Peyer's patch (tissue), 4 donors: Measurements from ENCODE around the gene ARSG. TPM values are rescaled to one million over a fixed set of nuclear protein-coding genes. Genes with fewer than 3 reads are reported as not detected.

Experiments
- DNase-seq, 3 donors: peaks; one replicate each; pipeline ENCODE4 v3.0.0-alpha.2; 2017 to 2019
- H3K27ac ChIP-seq, 4 donors: fragments of 200-600 bp; sonication (generic); one replicate each; pipeline ENCODE4 v1.5.1; 2016 to 2019
- H3K27me3 ChIP-seq, 2 donors: fragments of 200-600 bp; sonication (generic); one replicate each; pipeline ENCODE4 v1.5.1; 2019
- H3K36me3 ChIP-seq, 3 donors: fragments of 200-600 bp; sonication (generic); one replicate each; pipeline ENCODE4 v1.5.1; 2016 to 2019
- H3K4me1 ChIP-seq, 4 donors: fragments of 200-600 bp; sonication (generic); one replicate each; pipeline ENCODE4 v1.5.1; 2016 to 2019
- H3K4me3 ChIP-seq, 4 donors: fragments of 200-600 bp; sonication (generic); 1 replicate in 3 of 4; 2 replicates in 1 of 4; pipeline ENCODE4 v1.5.1; 2016 to 2019; ENCODE audit warnings: mild to moderate bottlenecking in 1 of 4
- H3K9me3 ChIP-seq, 4 donors: fragments of 200-600 bp; sonication (generic); one replicate each; pipeline ENCODE4 v1.5.1; 2016 to 2019; ENCODE audit warnings: mild to moderate bottlenecking in 1 of 4
- POLR2A ChIP-seq, 2 donors: fragments of 450-650 bp; IDR thresholded peaks; one replicate each; pipeline ENCODE4 v1.5.1; 2017; ENCODE audit warnings: antibody characterized with exemption in 2 of 2, mild to moderate bottlenecking in 2 of 2, moderate library complexity in 2 of 2
- total RNA-seq, 4 donors: library from RNA; depleted of rRNA; stranded (reverse); fragments of >200 nt; gene quantifications; one replicate each; pipeline ENCODE4 v1.1.0, GENCODE V29; 2016
- TF ChIP-seq, protein P1 (sequence below), 6 experiments: fragments of 450-650 bp in 4 of 6; fragments of 200-600 bp in 2 of 6; sonication (generic) in 1 of 6; IDR thresholded peaks; one replicate each; pipeline ENCODE4 v1.5.1; 2017 to 2019; ENCODE audit warnings: antibody characterized with exemption in 6 of 6, mild to moderate bottlenecking in 3 of 6, moderate library complexity in 1 of 6

ARSG gene
- total RNA-seq, 4 donors from 2014 or later, result 0.70 to 29.7 (median 2.0) TPM

DNA sequence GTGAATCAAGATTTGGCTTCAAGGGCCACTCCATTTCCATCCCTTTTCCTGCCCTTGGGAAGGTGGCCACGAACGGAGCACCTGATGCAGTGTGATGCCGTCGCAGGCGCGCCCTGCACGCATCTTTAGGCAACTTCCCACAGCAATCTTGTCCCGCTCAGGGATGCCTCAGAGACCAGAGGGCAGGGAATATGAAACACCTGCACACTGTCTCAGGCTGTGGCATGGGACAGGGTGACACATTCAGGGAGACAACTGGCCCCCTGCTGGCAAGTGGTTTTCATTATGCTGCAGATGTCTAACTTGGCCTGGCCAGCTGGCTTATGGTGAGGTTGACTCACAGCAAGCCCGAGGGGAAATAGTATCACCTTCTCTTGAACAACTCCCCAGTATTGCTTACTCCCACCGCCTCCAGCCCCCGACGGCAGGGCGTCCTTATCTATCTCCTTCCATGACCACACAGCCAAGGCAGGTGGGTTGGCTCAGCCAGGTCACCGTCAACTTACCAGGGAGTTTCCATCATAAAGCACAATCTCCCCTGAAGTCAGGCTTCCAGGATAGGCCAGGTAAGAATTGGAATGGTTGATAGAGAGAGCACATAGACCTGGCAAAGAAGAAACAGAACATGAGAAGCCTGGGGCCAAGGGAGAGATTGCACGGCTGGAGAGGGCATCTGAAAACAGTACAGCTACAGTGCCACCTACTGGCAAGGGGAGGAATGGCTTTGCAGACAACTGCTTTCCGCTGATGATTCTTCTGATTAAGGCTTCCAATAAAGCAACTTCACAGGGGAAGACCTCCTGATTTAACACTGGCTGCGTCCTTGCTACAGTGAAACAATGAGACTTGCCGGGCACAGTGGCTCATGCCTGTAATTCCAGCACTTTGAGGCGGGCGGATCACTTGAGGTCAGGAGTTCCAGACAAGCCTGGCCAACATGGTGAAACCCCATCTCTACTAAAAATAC, 144.9 kb downstream of the ARSG start:
- Histone ChIP-seq H3K27me3 (no peaks in the 10 kb centered on the region), H3K4me3 (no peak overlapping the region), H3K27ac (peak overlapping the region in 1 of 4 donors; percentile 31), H3K9me3 (no peaks in the 10 kb centered on the region), H3K36me3 (peaks cover 0 to 46% (median 0%) of the 10 kb centered on the region in 3 donors), H3K4me1 (peaks cover 0 to 7% (median 3%) of the 10 kb centered on the region in 4 donors)
- TF ChIP-seq POLR2A (IDR thresholded peaks at IDR 0.05), result no peak
- TF ChIP-seq, protein P1, sequence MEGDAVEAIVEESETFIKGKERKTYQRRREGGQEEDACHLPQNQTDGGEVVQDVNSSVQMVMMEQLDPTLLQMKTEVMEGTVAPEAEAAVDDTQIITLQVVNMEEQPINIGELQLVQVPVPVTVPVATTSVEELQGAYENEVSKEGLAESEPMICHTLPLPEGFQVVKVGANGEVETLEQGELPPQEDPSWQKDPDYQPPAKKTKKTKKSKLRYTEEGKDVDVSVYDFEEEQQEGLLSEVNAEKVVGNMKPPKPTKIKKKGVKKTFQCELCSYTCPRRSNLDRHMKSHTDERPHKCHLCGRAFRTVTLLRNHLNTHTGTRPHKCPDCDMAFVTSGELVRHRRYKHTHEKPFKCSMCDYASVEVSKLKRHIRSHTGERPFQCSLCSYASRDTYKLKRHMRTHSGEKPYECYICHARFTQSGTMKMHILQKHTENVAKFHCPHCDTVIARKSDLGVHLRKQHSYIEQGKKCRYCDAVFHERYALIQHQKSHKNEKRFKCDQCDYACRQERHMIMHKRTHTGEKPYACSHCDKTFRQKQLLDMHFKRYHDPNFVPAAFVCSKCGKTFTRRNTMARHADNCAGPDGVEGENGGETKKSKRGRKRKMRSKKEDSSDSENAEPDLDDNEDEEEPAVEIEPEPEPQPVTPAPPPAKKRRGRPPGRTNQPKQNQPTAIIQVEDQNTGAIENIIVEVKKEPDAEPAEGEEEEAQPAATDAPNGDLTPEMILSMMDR (IDR thresholded peaks at IDR 0.05), result peak; percentile 86 to 94 (median 90)
- peak; percentile 68 to 94 (median 82) for DNase-seq

DNA sequence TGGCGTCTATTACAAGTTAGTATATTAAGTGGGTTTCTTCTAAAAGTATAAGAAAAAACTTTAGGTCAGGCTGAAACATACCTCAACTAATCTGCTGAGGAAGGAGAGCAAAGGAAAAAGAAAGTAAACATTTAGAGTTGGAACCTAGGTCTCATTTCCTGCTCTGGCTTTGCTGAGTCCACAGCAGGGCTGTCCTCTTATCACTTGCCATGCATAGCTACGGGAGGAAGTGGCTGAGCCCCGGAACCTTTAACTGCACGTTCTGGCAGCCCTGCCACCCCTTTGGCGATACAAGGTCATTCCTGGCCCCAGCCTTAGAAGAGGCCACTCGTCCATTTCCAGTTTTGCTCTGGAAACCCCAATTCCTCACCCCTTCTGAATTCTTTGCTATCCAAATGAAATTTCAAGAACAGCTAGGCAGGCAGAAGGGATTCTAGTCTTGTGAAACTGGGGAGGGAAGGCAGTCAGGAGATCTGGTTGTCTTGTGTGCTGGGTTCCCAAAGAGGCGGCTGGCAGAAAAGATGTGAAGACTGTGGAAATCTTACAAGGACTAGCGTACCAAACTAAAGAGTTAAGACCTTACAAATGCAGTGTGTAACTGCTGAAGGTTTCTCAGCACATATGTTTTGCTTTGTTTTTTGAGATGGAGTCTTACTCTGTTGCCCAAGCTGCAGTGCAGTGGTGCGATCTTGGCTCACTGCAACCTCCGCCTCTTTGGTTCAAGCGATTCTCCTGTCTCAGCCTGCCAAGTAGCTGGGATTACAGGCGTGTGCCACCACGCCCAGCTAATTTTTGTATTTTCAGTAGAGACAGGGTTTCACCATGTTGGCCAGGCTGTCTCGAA, 146.9 kb downstream of the ARSG start:
- Histone ChIP-seq H3K27ac (peak overlapping the region; percentile 54 to 74 (median 66)), H3K36me3 (peaks cover 0 to 35% (median 0%) of the 10 kb centered on the region in 3 donors), H3K27me3 (no peaks in the 10 kb centered on the region), H3K4me1 (peaks cover 0 to 7% (median 3%) of the 10 kb centered on the region in 4 donors), H3K4me3 (no peak overlapping the region), H3K9me3 (no peaks in the 10 kb centered on the region)
- DNase-seq, result peak in 2 of 3 donors; percentile 69 to 84
- TF ChIP-seq, protein P1 (IDR thresholded peaks at IDR 0.05), result no peak
- TF ChIP-seq POLR2A (IDR thresholded peaks at IDR 0.05), result no peak

DNA sequence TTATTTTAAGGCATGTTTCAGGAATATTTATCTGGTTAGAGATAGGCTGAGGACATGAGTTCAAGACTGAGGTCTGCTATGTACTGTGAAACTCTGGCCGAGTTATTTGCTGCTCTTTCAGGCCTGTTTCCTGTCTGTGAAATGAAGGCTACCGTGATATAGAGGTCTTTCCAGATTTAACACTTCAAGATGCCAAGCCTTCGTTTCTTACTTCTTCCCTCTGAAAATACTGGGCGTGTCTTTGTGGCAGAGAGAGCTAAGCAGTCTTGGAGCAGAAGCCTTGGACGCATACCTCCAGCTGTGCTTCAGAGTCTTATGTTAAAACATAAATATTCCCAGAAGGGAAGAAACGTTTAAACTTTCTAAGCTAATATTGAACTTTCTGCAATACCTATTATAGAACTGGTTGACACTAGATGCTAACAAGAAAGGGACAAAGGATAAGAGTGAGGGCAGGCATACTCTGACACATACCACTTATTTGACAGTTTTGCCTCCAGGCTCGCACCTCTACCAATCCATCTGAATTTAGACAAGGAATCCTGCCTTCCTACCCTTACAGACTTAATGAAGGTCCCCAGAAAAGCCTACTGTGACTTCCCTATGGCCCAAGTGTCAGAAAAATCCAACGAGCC, 148.5 kb downstream of the ARSG start:
- H3K4me1 ChIP-seq, result peaks cover 0 to 7% (median 3%) of the 10 kb centered on the region in 4 donors
- no peak overlapping the region for H3K27ac ChIP-seq
- H3K4me3 ChIP-seq, result no peak overlapping the region
- H3K36me3 ChIP-seq, result peaks cover 0 to 33% (median 0%) of the 10 kb centered on the region in 3 donors
- TF ChIP-seq POLR2A (IDR thresholded peaks at IDR 0.05), result no peak
- no peaks in the 10 kb centered on the region for H3K27me3 ChIP-seq
- no peaks in the 10 kb centered on the region for H3K9me3 ChIP-seq
- no peak for DNase-seq

DNA sequence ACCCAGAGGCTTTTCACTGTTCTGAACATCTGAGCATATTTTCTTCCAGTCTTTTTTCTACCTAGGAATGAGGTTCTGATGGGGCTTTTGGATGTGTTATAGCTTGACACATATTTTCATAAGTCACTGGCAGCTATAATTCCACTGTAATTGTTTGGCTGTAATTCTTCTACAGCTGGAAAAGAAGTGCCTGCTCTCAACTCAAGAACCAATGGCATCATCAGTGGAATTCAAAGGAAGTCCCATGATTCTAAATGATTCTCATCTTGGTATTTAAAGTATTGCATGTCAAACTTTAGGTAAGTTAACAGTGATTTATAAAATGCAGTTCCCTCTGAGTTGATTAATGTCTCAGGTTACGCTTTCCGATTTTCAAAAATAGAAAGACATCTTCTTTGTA, 149.2 kb downstream of the ARSG start:
- H3K27me3 ChIP-seq, result no peaks in the 10 kb centered on the region
- TF ChIP-seq, protein P1 (IDR thresholded peaks at IDR 0.05), result no peak
- H3K4me1 ChIP-seq, result peaks cover 0 to 7% (median 3%) of the 10 kb centered on the region in 4 donors
- DNase-seq, result no peak
- H3K36me3 ChIP-seq, result peaks cover 0 to 33% (median 0%) of the 10 kb centered on the region in 3 donors
- H3K4me3 ChIP-seq, result no peak overlapping the region
- peak overlapping the region in 2 of 4 donors; percentile 6 to 12 for H3K27ac ChIP-seq
- no peaks in the 10 kb centered on the region for H3K9me3 ChIP-seq

DNA sequence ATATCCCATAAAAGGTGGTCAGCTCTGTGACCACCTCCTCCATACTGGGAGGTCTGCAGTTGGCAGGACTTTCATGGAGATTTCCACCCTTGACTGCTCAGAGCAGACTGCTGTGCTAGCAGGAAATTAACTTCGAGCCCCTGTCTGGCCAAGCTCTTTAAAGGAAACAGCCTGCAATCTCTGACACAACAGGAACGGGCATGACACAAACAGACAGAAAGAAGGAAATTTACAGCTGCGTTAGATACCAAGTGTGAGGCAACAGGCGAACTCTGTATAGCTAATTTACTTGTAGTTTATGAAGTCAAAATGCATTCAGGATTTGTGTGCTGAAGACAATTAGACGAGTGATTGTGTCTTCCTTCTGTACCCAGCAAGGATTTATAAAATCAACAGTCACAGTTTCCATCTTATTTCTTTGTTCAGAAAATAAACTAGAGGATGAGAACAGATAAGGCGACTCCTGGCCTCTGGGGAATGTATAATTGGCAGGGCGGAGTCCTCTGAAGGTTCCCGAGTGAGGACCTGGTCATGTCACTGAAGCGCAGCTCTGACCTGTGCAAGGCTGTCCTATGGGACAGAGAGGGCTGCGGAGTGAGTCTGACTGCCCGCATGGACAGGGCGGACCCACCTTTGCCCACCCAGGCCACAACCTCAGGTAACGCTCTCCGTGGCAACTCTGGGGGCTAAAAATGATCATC, 149.9 kb downstream of the ARSG start:
- Histone ChIP-seq H3K27ac (peak overlapping the region in 2 of 4 donors; percentile 6 to 12), H3K4me3 (no peak overlapping the region), H3K9me3 (no peaks in the 10 kb centered on the region), H3K36me3 (peaks cover 0 to 35% (median 0%) of the 10 kb centered on the region in 3 donors), H3K4me1 (peaks cover 0 to 7% (median 3%) of the 10 kb centered on the region in 4 donors), H3K27me3 (no peaks in the 10 kb centered on the region)
- no peak for DNase-seq
- TF ChIP-seq, protein P1 (IDR thresholded peaks at IDR 0.05), result no peak
- no peak for TF ChIP-seq POLR2A (IDR thresholded peaks at IDR 0.05)
